Hepatocyte (in vitro differentiated cells): Measurements from ENCODE around the gene DVL2. TPM values are rescaled to one million over a fixed set of nuclear protein-coding genes. Genes with fewer than 3 reads are reported as not detected.

Experiments
- DNase-seq: peaks from one replicate; pipeline ENCODE4 v3.0.0-alpha.2; 2016; ENCODE audit warnings: low spot score
- H2AFZ ChIP-seq: fragments of 200-600 bp; sonication (generic); 2 replicates; pipeline ENCODE4 v1.6.0; 2016; ENCODE audit warnings: antibody characterized with exemption, mild to moderate bottlenecking
- H3K27ac ChIP-seq: fragments of 200-600 bp; sonication (generic); 2 replicates; pipeline ENCODE4 v1.5.1; 2016; ENCODE audit warnings: mild to moderate bottlenecking
- H3K27me3 ChIP-seq: fragments of 200-600 bp; sonication (generic); 2 replicates; pipeline ENCODE4 v1.6.1; 2016
- H3K36me3 ChIP-seq: fragments of 200-600 bp; sonication (generic); replicated peaks from 2 replicates; pipeline ENCODE4 v1.5.1; 2016; ENCODE audit warnings: low read depth; ENCODE audit not compliant: insufficient read depth
- H3K4me1 ChIP-seq: fragments of 200-600 bp; sonication (generic); 2 replicates; pipeline ENCODE4 v1.5.1; 2016; ENCODE audit warnings: mild to moderate bottlenecking, moderate library complexity; ENCODE audit not compliant: insufficient read depth
- H3K4me2 ChIP-seq: fragments of 200-600 bp; sonication (generic); 2 replicates; pipeline ENCODE4 v1.6.0; 2016
- H3K4me3 ChIP-seq: fragments of 200-600 bp; sonication (generic); 2 replicates; pipeline ENCODE4 v1.5.1; 2016; ENCODE audit warnings: mild to moderate bottlenecking
- H3K79me2 ChIP-seq: fragments of 200-600 bp; sonication (generic); 2 replicates; pipeline ENCODE4 v1.6.0; 2017; ENCODE audit warnings: mild to moderate bottlenecking
- H3K9me2 ChIP-seq: fragments of 200-600 bp; sonication (generic); replicated peaks from 2 replicates; pipeline ENCODE4 v1.6.0; 2017; ENCODE audit warnings: mild to moderate bottlenecking; ENCODE audit not compliant: insufficient read depth
- H3K9me3 ChIP-seq: fragments of 200-600 bp; sonication (generic); 2 replicates; pipeline ENCODE4 v1.5.1; 2016; ENCODE audit warnings: low read depth, mild to moderate bottlenecking
- H4K20me1 ChIP-seq: fragments of 200-600 bp; sonication (generic); 2 replicates; pipeline ENCODE4 v1.6.0; 2016; ENCODE audit warnings: mild to moderate bottlenecking; ENCODE audit not compliant: insufficient read depth, poor library complexity, severe bottlenecking
- EZH2 ChIP-seq: fragments of 200-600 bp; sonication (generic); IDR thresholded peaks from 2 replicates; pipeline ENCODE4 v1.6.1; 2016; ENCODE audit warnings: antibody characterized with exemption, mild to moderate bottlenecking, borderline replicate concordance
- EZH2phosphoT487 ChIP-seq: fragments of 200-600 bp; sonication (generic); IDR thresholded peaks from one replicate; pipeline ENCODE4 v1.6.1; 2018; ENCODE audit warnings: antibody characterized with exemption, mild to moderate bottlenecking, low read depth, moderate library complexity; ENCODE audit not compliant: unreplicated experiment, severe bottlenecking
- WGBS: methylation state at CpG from one replicate; pipeline ENCODE4 v1.1.6; 2016; ENCODE audit warnings: low lambda C conversion rate; ENCODE audit errors: missing lambda C conversion rate; 5-methylcytosine and 5-hydroxymethylcytosine counted together
- polyA plus RNA-seq: library from polyadenylated mRNA; unstranded; fragments of >200 nt; fragmentation: Nextera tagmentation; extraction: Ambion mirVana; gene quantifications from 2 replicates; pipeline ENCODE4 v1.2.1, GENCODE V29; 2016
- total RNA-seq: library from RNA; depleted of rRNA; stranded (reverse); fragments of >200 nt; gene quantifications from 2 replicates; pipeline ENCODE4 v1.2.3, GENCODE V29; 2014
- TF ChIP-seq, protein P1 (sequence below): fragments of 200-600 bp; sonication (generic); IDR thresholded peaks from 2 replicates; pipeline ENCODE4 v1.5.1; 2016; ENCODE audit warnings: antibody characterized with exemption, mild to moderate bottlenecking; ENCODE audit not compliant: poor library complexity

The DVL2 gene
- total and polyA plus RNA-seq, 2 experiments from 2014 or later, result 62.1 to 74.7 TPM

DNA sequence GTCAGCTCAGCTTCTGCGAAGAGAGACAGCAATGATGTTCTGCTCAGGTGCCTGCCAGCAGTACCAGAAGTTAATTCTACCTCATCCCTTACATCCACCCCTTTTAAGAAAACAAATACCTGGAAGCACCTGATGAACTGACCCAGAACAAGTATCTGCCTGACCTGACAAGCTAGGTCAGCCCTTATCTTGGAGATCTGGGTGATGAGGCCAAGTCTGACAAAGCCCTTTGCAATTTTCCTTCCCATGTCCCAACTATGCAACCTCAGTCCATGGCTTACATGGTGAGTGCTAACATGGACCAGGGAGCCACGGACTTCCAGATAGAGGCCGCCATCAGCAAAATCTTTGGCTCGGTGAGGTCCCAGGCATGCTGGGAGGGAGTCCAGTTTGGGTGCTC lies 10.9 kb downstream of the DVL2 start:
- Histone ChIP-seq H3K27ac (no peak overlapping the region), H3K4me1 (peaks cover 23% of the 10 kb centered on the region), H3K36me3 (no peaks in the 10 kb centered on the region), H4K20me1 (peaks cover 4% of the 10 kb centered on the region), H3K9me3 (no peaks in the 10 kb centered on the region), H3K9me2 (no peaks in the 10 kb centered on the region), H3K4me2 (no peak overlapping the region), H2AFZ (no peak overlapping the region), H3K79me2 (peaks cover 26% of the 10 kb centered on the region), H3K27me3 (no peaks in the 10 kb centered on the region), H3K4me3 (no peak overlapping the region)
- TF ChIP-seq, protein P1, sequence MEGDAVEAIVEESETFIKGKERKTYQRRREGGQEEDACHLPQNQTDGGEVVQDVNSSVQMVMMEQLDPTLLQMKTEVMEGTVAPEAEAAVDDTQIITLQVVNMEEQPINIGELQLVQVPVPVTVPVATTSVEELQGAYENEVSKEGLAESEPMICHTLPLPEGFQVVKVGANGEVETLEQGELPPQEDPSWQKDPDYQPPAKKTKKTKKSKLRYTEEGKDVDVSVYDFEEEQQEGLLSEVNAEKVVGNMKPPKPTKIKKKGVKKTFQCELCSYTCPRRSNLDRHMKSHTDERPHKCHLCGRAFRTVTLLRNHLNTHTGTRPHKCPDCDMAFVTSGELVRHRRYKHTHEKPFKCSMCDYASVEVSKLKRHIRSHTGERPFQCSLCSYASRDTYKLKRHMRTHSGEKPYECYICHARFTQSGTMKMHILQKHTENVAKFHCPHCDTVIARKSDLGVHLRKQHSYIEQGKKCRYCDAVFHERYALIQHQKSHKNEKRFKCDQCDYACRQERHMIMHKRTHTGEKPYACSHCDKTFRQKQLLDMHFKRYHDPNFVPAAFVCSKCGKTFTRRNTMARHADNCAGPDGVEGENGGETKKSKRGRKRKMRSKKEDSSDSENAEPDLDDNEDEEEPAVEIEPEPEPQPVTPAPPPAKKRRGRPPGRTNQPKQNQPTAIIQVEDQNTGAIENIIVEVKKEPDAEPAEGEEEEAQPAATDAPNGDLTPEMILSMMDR, result no peak
- TF ChIP-seq EZH2, result no peak
- no peak for TF ChIP-seq EZH2phosphoT487
- DNase-seq, result no peak
- WGBS, result 88% methylated on average over 4 of the region's 4 CpGs

DNA sequence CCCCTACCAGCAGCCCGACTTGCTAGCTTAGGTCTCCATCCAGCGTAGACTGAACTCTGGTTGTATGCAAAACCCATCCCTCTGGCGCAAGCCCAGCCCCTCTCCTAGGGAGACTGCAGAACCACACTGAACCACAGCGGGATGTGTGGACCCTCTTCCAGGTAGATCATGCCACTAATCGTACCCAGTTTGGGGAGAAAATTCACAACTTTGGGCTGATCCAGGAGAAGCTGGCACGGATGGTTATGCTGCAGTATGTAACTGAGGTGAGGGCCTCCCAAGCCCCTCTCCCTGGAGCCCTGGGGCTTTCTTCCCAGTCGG lies 11.4 kb downstream of the DVL2 start:
- Histone ChIP-seq H3K27me3 (no peaks in the 10 kb centered on the region), H3K79me2 (peaks cover 30% of the 10 kb centered on the region), H3K9me2 (no peaks in the 10 kb centered on the region), H3K4me2 (no peak overlapping the region), H3K36me3 (no peaks in the 10 kb centered on the region), H3K9me3 (no peaks in the 10 kb centered on the region), H3K4me3 (no peak overlapping the region), H3K27ac (no peak overlapping the region), H4K20me1 (peaks cover 3% of the 10 kb centered on the region), H3K4me1 (peaks cover 27% of the 10 kb centered on the region), H2AFZ (no peak overlapping the region)
- TF ChIP-seq EZH2phosphoT487, result no peak
- no peak for TF ChIP-seq EZH2
- TF ChIP-seq, protein P1, result no peak
- DNase-seq, result no peak
- WGBS, result 85% methylated on average over 7 of the region's 7 CpGs

DNA sequence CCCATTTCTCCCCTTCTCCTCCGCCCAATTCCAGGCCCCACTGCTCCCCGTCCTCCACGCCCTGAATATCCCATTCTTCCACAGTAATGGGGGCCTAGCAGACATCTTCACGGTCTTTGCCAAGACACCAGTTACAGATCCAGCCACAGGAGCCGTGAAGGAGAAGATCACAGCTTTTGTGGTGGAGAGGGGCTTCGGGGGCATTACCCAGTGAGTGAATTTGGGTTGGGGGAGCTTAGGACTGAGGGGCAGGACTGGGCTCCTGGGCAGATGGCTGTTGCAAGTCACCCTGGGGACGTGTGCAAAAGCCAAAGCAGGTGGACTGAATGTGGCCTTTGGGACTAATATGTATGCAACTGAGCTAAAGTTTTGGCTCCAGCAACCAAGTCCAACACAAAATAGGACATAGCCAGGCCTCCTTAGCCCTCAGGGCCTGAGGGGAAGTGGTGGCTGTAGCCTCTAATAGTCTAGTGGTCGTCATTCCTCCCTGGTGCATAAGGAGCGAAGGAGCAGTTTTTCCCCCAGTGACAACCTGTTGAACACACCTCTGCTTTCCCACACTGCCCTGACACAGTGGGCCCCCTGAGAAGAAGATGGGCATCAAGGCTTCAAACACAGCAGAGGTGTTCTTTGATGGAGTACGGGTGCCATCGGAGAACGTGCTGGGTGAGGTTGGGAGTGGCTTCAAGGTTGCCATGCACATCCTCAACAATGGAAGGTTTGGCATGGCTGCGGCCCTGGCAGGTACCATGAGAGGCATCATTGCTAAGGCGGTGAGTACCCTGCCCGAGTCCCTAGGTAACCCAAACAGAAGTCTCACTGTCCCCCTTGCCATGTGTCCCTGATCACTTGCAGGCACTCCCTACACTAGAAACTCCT lies 12.0 kb downstream of the DVL2 start:
- no peak overlapping the region for H3K4me2 ChIP-seq
- no peak overlapping the region for H3K27ac ChIP-seq
- TF ChIP-seq, protein P1, result no peak
- TF ChIP-seq EZH2phosphoT487 (no peak), EZH2 (no peak)
- no peak overlapping the region for H3K4me3 ChIP-seq
- no peaks in the 10 kb centered on the region for H3K9me3 ChIP-seq
- H3K27me3 ChIP-seq, result no peaks in the 10 kb centered on the region
- DNase-seq, result no peak
- no peak overlapping the region for H2AFZ ChIP-seq
- 92% methylated on average over 15 of the region's 15 CpGs for WGBS
- peaks cover 34% of the 10 kb centered on the region for H3K79me2 ChIP-seq
- no peaks in the 10 kb centered on the region for H3K36me3 ChIP-seq
- H4K20me1 ChIP-seq, result no peaks in the 10 kb centered on the region
- H3K4me1 ChIP-seq, result peaks cover 31% of the 10 kb centered on the region
- no peaks in the 10 kb centered on the region for H3K9me2 ChIP-seq
